GM21786 (cell line): ENCODE measurements around the gene PXDN.

Experiments used
- ATAC-seq: cut with Tn5 transposase; IDR thresholded peaks from one replicate; pipeline ENCODE4 v1.9.1; 2021; ENCODE audit not compliant: unreplicated experiment

PXDN gene

DNA sequence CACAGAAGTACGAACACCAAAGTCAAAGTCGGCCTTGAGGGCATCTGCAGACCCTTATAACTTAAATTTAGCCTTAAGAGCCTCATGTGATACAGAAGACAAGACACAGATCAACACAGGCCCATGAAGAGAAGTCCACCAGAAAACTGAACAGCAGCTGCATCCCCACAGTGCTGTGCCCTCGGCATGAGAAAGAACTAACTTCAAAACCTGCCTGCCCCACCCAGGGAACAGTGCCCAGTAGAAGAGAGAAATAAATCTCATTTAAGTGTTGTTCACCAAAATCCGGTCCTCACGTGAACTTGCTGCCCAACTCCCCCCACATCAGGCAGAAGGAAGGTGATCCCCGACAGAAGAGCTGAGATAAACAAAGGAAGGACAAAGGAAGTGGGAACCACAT, 73.7 kb downstream of the PXDN start:
- ATAC-seq, result no peak

DNA sequence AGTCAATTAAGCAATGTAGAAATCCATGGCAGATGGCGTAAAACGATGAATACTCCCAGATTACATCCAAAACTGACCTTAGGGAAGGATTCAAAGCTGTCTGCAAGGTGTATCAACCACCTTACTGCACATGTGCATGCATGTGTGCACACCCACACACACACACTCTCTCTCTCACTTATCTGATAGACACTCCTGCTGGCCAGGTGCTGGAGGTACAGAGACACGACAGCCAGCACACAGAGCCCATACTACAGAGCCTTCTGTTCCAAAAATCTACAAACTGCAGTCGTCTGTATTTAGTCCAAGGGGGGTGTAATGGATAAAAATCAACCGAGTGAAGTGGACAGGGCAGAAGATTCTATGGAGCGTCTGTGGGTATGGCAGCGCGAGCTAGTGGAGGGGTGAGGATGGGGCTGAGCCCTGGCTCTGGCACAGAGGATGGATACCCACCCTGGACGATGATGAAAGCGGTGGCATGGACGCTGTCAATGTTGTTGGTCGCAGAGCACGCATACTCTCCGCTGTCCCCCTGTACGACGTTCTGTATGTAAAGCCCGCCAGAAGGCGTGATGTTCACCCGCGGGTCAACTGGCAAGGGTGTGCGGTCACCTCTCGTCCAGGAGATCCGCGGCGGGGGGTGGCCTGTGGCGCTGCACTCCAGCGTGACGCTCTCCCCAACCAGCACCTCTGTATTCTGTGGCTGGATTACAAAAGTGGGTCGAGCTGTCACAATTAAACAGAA, 78.4 kb downstream of the PXDN start:
- no peak for ATAC-seq

DNA sequence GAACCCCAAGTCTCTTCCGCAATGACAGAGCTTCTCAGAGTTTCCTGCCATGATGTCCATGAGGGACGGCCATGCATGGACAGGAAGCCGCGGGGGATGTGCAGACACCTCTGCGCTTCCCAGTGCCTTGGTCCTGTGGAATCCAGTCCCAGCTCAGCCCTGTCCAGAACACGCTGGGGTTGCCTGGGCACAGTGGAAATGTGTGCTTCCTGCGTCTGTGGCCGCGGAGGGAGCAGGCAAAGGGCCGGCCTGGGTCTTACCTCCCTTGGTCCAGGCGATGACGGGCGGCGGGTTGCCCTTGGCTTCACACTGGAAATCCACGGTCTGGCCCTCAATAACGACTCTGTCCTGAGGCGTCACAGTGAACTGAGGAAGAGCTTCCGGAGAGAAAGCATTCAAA, 79.6 kb downstream of the PXDN start:
- ATAC-seq, result no peak

DNA sequence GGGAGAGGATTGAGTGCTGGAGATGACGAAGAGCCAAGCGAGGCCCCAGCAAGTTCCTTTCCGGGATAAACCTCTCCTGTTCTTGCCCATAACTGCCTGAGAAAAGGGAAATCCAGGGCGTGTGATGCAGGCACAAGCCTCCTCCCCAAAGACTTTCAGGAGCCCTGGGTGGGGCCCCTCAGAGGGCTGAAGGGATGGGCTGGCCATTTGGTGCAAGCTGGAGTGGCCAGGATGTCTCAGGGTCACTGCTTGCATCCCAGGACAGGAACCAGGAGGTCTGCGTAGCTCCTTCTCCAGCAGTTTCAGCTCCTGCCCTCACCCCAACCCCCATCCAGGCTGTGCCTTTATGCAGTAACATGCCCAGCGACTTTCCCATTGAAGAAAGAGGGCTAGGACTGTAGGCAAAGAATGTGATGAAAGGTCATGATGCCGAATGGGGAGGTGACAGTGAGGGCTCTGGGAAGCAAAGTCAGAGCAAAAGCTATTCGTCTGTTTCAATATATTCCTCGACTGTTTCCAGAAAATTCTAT, 80.2 kb downstream of the PXDN start:
- no peak for ATAC-seq

DNA sequence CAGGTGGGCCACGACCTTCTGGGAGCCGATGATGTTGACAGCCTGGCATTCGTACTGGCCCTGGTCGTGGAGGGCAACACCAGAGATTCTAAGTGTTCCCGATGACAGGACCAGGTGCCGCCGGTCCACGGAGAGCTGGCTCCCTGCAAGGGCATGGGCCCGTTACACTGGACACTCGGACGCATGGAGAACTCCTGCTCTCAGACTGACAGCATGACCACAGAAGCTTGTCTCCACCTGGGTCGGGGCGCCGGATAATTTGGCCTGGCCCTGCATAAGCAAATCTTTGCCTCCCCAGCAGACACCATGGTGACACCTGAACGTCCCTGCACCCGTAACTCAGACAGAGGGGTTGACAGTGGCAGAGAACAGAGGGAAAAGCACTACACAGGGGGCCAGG, 80.7 kb downstream of the PXDN start:
- no peak for ATAC-seq

DNA sequence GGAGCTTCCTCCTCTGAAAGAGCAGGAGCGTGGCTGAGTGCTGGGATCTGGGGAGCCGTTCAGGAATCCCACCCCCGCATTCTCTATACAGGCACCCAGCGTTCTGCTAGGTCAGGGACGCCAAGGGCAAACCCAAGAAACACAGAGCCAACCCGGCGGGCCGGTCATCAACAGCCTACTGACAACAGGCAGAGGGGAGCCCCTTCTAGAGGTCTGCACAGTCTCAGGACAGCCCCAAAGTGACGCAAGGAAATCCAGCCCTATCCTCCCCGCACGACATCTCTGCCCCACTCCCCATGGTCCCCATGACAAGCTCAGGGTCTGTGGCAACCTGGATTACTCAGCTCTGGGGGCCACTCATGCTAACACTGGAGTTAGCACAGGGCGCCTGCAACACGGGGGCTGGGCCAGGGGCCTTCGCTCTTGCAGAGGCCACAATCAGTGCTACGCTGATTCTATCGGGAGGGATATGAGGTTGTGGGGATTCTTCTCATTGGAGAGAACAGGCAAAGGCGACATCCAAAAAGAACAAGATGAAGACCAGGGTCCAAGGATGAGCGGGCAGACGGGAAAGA, 81.6 kb downstream of the PXDN start:
- ATAC-seq, result no peak

DNA sequence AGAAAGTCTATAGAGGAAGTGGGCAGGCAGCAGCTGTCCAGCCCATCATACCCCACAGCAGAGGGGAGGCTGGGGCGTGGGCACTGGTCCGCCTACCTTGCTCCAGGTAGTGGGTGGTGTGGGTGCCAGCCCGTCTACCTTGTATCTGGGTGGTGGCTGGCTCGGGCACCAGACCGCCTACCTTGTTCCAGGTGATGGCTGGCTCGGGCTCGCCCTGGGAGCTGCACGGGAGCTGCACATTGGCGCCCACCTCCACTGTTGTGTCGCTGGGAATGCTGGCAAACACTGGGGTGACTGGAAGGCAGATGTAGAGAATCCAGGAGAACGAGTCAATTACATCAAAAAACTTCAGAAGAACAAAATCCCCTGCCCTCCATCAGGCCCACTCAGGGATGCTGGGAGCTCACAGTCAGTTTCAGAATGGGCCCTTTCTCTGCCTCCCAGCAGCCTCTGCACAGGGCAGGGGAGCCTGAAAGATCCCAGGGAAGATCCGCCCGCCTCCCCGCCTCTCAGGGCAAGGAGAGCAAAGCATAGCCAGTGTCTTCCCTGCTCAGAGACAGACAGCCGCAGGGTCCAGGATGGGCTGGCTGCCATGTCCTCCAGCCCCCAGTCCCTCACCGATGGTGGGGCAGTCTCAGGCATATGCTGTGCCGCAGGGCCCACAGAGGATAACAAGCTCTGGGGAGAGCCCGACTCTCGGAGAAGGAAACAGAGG, 82.3 kb downstream of the PXDN start:
- ATAC-seq, result no peak

DNA sequence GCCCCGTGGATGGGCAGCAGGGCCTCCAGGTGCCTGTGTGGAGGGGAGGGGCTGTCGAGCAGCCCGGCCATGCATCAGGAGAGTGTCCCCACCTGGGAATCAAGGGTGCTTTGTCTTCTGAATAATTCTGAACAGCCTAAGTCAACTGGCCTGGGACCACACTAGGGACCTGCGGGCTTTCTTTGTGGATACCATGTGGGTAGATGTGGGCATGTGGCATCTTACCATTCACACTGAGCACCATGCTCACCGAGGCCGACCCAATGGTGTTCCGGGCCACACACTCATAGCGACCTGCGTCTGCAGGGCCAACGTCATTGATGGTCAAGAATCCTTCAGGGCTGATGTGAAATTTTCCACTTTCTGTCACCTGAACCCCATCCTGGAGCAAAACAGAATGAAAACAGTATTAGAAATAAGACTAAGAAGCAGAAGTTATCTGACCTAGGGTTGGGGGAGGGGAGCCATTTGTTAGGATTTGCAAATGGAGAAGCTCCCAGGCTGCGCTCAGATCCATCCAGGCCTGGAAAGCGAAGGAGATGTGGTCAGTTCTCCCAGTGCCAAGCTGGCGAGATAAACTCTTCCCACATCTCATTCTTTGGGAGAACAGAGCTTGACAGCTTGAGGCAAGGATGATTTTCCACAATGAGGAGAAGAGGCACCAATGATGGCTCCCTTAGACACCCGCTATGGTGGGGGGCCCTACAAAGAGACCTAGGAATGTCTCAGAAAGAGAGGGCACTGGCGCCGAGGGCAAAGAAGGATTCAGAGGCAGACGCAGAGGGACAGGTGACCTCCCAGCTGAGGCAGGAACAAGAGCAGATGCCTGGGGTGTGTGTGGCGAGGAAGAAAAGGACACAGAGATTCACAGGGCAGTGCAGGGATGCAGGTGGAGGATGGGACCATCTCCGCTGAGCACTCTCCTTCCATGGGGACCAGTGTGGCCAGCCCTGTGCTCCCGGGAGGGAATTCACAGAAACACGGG, 83.4 kb downstream of the PXDN start:
- ATAC-seq, result no peak

DNA sequence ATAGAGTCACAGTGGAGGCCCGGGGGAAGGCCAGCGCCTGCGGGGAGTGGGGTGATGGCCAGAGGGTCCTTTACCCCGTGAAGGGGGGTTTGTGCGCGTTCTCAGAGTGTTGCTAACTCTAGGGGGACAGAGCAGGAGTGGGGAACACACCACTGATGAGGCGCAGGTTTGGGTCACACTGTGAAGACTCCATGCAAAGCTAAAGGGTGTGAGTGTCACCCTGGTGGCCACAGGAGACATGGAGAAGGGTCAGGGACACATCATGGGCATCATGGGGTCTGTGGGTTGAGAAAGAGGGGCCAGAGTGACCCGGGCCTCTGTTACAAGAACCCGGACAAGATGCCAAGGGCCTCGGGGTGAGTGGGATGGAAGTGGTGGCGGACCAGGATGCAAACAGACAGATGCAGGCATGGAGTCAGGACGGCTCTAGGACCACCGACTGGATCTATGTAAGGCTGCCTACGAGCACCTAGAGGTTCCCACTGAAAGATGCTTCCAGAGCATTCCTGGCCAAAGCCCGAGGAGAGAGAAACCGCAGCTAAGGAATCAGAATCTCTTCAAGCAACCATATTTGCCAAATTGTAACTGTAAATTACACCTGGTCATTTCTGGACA, 84.3 kb downstream of the PXDN start:
- no peak for ATAC-seq

DNA sequence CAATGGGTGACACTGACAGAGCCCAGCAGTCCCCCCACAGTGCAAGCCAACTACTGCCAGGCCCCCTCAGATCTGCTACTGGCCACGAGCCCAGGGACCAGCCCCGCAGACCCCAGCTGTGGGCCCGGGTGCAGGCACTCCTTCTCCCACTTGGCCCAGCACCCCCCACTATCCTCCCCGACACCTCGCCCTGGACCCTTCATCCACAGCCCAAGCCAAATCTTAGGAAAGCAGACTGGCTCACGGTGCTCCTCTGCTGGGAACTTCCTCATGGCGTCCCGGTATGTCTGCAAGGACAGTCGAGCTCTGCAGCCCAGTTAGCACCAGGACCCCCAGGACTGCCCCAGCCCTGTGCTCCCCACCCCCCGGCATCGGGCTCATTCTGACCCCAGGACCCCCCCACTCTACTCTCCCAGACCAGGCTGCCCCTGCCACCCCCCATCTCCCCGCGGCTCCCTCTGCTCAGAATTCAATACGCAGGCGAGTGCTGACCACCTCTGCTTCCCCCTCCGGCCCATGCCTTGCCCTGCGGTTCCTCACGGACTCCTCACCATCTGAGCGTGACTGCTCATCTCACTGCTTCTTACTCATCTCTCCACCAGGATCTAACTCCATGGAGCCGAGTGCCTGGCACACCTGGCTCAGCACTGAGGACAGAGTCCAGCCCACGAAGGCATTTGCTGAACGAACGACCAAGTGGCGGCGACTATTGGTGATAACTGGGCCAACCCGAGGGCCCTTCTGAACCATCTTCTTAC, 85.7 kb downstream of the PXDN start:
- ATAC-seq, result no peak

DNA sequence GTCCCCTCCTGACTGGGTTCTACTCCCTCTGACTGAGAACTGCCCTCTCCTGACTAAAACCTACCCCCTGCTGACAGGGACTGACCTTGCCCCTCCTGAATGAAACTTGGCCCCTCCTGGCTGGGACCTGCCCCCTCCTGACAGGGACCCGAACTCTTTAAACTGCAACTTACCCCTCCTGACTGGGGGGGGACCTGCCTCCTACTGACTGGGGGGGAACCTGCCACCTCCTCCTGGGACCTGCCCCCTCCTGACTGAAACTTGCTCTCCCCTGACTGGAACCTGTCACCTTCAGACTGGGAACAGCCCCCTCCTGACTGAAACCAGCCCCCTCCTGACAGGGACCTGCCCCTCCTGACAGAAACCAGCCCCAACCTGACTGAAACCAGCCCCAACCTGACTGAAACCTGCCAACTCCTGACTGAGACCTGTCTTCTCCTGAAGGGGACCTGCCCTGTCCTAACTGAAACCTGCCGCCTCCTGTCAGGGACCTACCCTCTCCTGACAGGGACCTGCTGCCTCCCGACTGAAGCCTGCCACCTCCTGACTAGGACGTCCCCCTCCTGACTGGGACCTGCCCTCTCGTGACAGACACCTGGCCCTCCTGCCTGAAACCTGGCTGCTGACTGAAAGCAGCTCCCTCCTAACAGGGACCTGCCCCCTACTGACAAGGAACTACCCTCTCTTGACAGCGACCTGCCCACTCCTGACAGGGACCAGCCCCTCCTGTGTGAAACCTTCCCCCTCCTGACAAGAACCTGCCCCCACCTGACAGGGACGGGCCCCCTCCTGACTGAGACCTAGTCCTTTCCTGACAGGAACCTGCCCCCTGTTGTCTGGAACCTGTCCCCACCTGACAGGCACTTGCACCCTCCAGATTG, 87.1 kb downstream of the PXDN start:
- ATAC-seq, result no peak

DNA sequence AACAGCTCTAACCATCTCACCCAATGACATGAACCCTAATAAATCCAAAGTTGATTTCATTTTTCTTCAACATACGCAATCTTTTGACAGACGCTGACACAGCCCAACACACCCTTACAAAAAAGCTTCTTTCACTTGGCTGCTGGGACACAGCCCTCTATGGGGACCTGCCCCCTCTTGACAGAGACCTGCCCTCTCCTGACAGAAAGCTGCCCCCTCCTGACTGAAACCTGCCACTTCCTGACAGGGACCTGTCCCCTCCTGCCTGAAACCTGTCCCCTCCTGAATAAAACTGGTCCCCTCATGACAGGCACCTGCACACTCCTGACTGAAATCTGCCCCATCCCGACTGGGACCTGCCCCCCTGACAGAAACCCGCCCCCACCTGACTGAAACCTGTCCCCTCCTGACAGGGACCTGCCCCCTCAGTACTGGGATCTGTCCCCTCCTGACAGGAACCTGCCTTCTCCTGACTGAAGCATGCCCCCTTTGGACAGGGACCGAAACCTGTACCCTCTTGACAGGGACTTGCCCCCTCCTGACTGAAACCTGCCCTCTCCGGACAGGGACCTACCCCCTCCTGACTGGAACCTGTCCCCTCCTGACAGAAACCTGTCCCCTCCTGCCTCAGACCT, 87.9 kb downstream of the PXDN start:
- ATAC-seq, result no peak

DNA sequence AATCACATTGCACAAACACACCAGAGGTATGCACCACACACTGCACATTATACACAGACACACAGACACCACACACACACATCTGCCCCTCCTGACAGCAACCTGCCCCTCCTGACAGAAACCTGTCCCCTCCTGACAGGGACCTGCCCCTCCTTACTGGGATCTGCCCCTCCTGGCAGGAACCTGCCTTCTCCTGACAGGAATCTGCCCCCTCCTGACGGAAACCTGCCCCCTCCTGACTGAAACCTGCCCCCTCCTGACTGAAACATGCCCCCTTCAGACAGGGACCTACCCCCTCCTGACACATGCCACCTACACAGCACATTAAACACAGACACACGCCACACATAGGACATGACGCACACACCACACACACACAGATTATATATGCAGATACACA, 88.9 kb downstream of the PXDN start:
- ATAC-seq, result no peak

DNA sequence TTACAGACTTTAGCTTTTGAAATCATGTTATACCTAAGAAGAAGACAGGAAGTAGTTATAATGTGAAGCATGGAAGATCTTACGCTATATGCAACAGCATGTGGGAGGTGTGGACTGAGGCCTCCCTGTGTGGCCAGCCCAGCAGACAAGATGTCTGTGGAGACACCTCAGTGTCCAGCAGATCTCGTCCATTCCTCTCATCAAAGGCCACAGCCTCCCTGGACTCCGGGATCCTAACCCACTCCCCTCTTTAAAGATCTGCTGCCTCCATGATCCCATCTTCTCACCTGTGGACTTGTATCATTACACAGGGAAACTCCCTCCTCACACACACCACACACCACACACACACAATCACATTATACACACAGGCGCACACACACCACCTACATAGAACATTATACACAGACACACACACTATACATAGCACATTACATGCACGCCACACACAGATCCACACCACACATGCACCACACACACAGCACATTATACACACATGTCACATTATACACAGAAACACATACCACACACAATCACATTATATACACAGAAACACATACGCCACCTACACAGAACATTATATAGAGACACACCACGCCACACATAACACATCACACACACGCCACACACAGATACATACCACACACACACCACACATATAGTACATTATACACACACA, 89.5 kb downstream of the PXDN start:
- ATAC-seq, result no peak

DNA sequence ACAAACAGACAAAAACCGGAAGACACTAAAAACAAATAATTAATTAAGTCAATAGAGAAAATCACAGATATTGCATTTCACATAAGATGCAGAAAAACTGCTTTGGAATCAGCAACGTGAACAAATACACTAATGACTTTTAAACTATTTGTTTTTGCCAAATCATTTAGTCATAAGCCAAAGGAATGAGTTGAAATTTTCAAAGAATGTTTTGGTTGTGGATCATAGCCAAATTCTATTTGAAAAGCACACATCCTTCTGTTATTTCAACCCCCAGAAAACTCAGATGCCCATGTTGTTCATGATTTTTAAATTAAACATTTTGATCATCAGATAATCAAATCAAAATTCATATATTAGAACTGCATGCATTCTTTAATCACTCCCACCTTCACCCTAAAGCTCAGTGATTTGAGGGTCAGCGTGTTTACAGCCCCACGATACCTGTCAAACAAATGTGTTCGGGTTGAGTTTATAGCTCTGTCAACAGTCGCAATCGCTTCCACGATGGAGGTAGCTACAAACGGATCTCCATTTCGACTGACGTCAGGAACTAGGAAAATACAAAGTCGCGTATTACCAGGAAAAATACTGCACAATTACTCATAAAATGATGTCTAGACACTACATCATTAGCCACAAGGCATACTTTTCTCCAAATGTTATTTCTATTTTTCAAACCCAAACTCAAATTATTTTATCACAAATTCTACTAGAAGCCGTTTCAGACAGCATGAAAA, 90.2 kb downstream of the PXDN start:
- no peak for ATAC-seq

DNA sequence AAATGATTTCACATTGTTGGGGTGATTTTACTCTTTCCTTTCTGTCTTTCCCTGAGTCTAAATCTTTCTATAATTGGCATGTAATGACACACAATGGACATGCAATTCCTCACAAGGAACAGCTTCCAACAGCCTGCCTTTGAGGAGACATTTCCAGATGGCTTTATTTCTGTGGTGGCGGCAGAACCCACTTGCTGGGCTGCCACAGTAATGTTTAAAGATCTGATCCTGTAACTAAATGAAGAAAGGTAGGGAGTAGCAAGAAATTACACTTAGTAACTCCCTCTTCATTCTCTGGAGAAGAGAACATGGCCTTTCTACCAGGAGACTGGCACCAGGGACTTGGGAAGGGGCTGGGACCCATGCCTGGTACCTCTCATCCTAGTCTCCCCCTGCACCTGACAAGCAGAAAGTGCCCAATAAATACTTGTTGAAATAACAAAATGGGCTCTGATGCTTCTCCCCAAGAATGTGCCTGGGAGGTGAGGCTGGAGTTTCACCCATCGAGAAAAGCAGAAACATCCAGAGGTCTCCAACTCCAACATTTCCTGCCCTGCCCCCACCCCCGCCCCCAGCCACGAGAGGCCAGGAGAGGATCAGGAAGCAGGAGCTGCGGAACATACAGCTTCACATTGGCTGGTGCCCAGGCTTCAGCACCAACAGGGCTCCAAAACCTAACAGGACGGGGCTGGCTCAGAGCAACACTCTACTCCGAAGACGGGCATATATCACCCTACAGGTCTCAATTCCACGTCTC, 92.1 kb downstream of the PXDN start:
- no peak for ATAC-seq
